Suprapubic skin (tissue), 4 donors: ENCODE results near the gene HNMT.
"Not testable (repeated sequence)": the region's sequence is repeated elsewhere in the genome, so short reads cannot be mapped to it uniquely, and the experiment has no call there.

ENCODE experiments used
- CTCF ChIP-seq, 2 donors: fragments of 200-600 bp in 1 of 2; fragments of 450-650 bp in 1 of 2; sonication (generic) in 1 of 2; IDR thresholded peaks; one replicate each; pipeline ENCODE4 v1.5.1; 2016 to 2019; ENCODE audit warnings: antibody characterized with exemption in 2 of 2, mild to moderate bottlenecking in 1 of 2, moderate library complexity in 1 of 2
- POLR2A ChIP-seq, 2 donors: fragments of 450-650 bp; IDR thresholded peaks; one replicate each; pipeline ENCODE4 v1.6.1; 2017; ENCODE audit warnings: antibody characterized with exemption in 2 of 2, mild to moderate bottlenecking in 2 of 2, moderate library complexity in 2 of 2
- POLR2AphosphoS5 ChIP-seq, 3 donors: sonication (generic); formaldehyde crosslinking; IDR thresholded peaks; one replicate each; pipeline ENCODE4 v1.6.1; 2017; ENCODE audit warnings: antibody characterized with exemption in 3 of 3

DNA sequence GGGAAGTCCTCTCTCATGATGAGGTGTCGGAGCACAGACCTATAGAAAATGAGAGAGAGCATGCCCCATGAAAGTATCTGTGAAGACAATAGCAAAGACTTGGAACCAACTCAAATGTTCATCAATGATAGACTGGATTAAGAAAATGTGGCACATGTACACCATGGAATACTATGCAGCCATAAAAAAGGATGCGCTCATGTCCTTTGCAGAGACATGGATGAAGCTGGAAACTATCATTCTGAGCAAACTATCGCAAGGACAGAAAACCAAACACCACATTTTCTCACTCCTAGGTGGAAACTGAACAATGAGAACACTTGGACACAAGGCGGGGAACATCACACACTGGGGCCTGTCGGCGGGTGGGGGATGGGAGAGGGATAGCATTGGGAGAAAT lies 79.3 kb downstream of the HNMT start:
- TF ChIP-seq POLR2AphosphoS5, CTCF, POLR2A (IDR thresholded peaks at IDR 0.05): not testable (repeated sequence)
